Pericardium fibroblast (primary cell): ENCODE measurements around the gene CKS1B. TPM values are rescaled to one million over a fixed set of nuclear protein-coding genes. Genes with fewer than 3 reads are reported as not detected.

ENCODE experiments used
- total RNA-seq: library from RNA; depleted of rRNA; stranded (reverse); fragments of >200 nt; gene quantifications from 2 replicates; pipeline ENCODE4 v1.2.3, GENCODE V29; 2015

CKS1B gene
- 22.6 and 36.2 TPM in 2 replicates for total RNA-seq

GRCh38 chr1:154974102-154974807, at the start of gene CKS1B:
CKS1B (plus strand) TSS chr1:154974681; CDS start chr1:154974746, 65 bp downstream.

GRCh38 chr1:154936555-154937084, 37.9 kb upstream of the CKS1B start, which contains the start of gene PMVK:
PMVK (minus strand) TSS chr1:154936719; CDS start chr1:154936685, 34 bp downstream.

GRCh38 chr1:154955718-154956543, 18.6 kb upstream of the CKS1B start, which contains the start of gene PBXIP1:
PBXIP1 (minus strand) TSS chr1:154956099; CDS start chr1:154953721, 2,378 bp downstream.

GRCh38 chr1:154961207-154962155, 13.0 kb upstream of the CKS1B start, which contains the start of gene PYGO2:
PYGO2 (minus strand) TSS chr1:154961782; CDS start chr1:154961576, 206 bp downstream.

GRCh38 chr1:154970631-154971340, 3.7 kb upstream of the CKS1B start, which contains the start of gene SHC1:
SHC1 (minus strand) TSS chr1:154970747; CDS start chr1:154970526, 221 bp downstream.

GRCh38 chr1:154982897-154983648, 8.6 kb downstream of the CKS1B start, which contains the start of gene FLAD1:
FLAD1 (plus strand) TSS chr1:154983344; CDS start chr1:154983695, 351 bp downstream.

GRCh38 chr1:154993572-154994268, 19.2 kb downstream of the CKS1B start, which contains the start of gene LENEP:
LENEP (plus strand) TSS chr1:154993586; CDS start chr1:154993608, 22 bp downstream.

GRCh38 chr1:155002464-155003226, 28.2 kb downstream of the CKS1B start, which contains the start of gene ZBTB7B:
ZBTB7B (plus strand) TSS chr1:155002802; CDS start chr1:155014661, 11,859 bp downstream.

Other genes starting within 250 kb of the CKS1B start
- 0.09 and 0.12 TPM in 2 replicates for gene KCNN3, start 104.4 kb upstream of the CKS1B start, total RNA-seq
- 6.3 and 12.3 TPM in 2 replicates for gene PMVK, start 38.0 kb upstream of the CKS1B start, total RNA-seq
- gene PBXIP1, start 18.6 kb upstream of the CKS1B start, total RNA-seq: 55.8 and 72.9 TPM in 2 replicates
- gene PYGO2, start 12.9 kb upstream of the CKS1B start, total RNA-seq: 11.3 and 18.2 TPM in 2 replicates
- gene SHC1, start 3.9 kb upstream of the CKS1B start, total RNA-seq: 188 and 214 TPM in 2 replicates
- 18.4 and 18.5 TPM in 2 replicates for gene FLAD1, start 8.7 kb downstream of the CKS1B start, total RNA-seq
- gene LENEP, start 18.9 kb downstream of the CKS1B start, total RNA-seq: not detected in 2 replicates
- 12.3 and 21.6 TPM in 2 replicates for gene ZBTB7B, start 28.1 kb downstream of the CKS1B start, total RNA-seq
- not detected in 2 replicates for gene DCST2, start 59.1 kb downstream of the CKS1B start, total RNA-seq
- gene DCST1, start 59.1 kb downstream of the CKS1B start, total RNA-seq: not detected in 2 replicates
- 94.3 and 109 TPM in 2 replicates for gene ADAM15, start 76.6 kb downstream of the CKS1B start, total RNA-seq
- gene EFNA4, start 89.1 kb downstream of the CKS1B start, total RNA-seq: 7.9 and 9.1 TPM in 2 replicates
- gene EFNA3, start 104.2 kb downstream of the CKS1B start, total RNA-seq: 2.3 and 4.9 TPM in 2 replicates
- 3.6 and 10.2 TPM in 2 replicates for gene EFNA1, start 153.2 kb downstream of the CKS1B start, total RNA-seq
- 34.8 and 37.5 TPM in 2 replicates for gene SLC50A1, start 161.2 kb downstream of the CKS1B start, total RNA-seq
- 35.0 and 39.2 TPM in 2 replicates for gene DPM3, start 165.8 kb downstream of the CKS1B start, total RNA-seq
- 149 and 159 TPM in 2 replicates for gene KRTCAP2, start 198.6 kb downstream of the CKS1B start, total RNA-seq
- gene TRIM46, start 199.2 kb downstream of the CKS1B start, total RNA-seq: 1.1 and 1.3 TPM in 2 replicates
- 23.6 and 32.7 TPM in 2 replicates for gene THBS3, start 233.2 kb downstream of the CKS1B start, total RNA-seq
- gene MTX1, start 234.0 kb downstream of the CKS1B start, total RNA-seq: 48.7 and 61.6 TPM in 2 replicates